Measurements from ENCODE around the gene PSPC1. TPM values are rescaled to one million over a fixed set of nuclear protein-coding genes. Genes with fewer than 3 reads are reported as not detected.

Gene PSPC1
- total RNA-seq, 6 experiments from 2014 or later: 10.4 to 23.9 (median 16.4) TPM

DNA sequence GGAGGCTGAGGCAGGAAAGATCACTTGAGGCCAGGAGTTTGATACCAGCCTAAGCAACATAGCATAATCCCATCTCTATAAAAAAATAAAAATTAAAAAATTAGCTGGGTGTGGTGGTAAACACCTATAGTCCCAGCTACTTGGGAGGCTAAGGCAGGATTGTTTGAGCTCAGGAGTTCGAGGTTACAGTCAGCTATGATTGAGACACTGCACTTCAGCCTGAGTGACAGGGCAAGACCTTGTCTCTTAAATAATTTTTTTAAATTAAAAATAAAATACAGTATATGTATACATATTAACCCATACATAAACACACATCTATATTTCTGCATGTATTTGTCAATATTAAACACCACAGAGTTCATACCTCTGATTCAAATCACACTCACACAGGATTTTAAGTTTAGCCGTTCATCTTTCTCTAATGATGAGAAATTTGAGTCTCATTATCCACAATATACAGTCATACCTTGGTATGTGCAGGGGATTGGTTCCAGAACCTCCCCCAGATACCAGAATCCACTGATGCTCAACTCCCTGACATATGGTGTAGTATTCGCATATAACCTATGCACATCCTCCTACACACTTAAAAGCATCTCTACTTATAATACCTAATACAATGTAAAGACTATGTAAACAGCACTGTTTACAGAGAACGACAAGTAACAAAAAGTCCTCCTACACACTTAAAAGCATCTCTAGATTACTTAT lies 44.7 kb downstream of the PSPC1 start:
- ATAC-seq: no peak
- Histone ChIP-seq H3K27ac (no peak overlapping the region), H3K4me3 (no peak overlapping the region), H3K4me1 (no peaks in the 10 kb centered on the region), H3K36me3 (peaks cover 0 to 36% (median 5%) of the 10 kb centered on the region in 4 donors), H3K27me3 (no peaks in the 10 kb centered on the region), H3K9me3 (no peaks in the 10 kb centered on the region)
- TF ChIP-seq POLR2A (IDR thresholded peaks at IDR 0.05): no peak
- TF ChIP-seq, protein P1, sequence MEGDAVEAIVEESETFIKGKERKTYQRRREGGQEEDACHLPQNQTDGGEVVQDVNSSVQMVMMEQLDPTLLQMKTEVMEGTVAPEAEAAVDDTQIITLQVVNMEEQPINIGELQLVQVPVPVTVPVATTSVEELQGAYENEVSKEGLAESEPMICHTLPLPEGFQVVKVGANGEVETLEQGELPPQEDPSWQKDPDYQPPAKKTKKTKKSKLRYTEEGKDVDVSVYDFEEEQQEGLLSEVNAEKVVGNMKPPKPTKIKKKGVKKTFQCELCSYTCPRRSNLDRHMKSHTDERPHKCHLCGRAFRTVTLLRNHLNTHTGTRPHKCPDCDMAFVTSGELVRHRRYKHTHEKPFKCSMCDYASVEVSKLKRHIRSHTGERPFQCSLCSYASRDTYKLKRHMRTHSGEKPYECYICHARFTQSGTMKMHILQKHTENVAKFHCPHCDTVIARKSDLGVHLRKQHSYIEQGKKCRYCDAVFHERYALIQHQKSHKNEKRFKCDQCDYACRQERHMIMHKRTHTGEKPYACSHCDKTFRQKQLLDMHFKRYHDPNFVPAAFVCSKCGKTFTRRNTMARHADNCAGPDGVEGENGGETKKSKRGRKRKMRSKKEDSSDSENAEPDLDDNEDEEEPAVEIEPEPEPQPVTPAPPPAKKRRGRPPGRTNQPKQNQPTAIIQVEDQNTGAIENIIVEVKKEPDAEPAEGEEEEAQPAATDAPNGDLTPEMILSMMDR (IDR thresholded peaks at IDR 0.05): no peak
- 77% methylated on average over 4 of the region's 4 CpGs for WGBS (ENCODE audit: insufficient coverage, low coverage, low lambda C conversion rate, missing lambda C conversion rate)
- no peak for DNase-seq
- intact Hi-C loops (cut with DNase I): no loop called here

DNA sequence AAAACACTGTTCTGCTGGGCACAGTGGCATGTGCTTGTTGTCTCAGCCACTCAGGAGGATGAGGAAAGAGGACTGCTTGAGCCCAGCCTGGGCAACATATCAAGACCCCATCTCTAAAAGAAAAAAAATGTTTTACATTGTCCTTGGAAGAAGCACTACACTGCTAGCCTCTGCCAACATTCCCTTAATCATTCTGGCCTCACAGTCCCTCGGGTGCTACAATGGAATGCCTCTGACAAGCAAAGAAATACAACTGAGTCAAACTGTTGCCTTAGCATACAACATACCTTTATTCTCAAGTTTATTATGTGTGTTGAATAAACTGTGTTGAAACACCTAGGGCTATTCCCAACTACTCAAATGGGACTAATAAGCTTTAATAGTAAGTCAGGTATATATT lies 56.1 kb downstream of the PSPC1 start:
- Histone ChIP-seq H3K27me3 (no peaks in the 10 kb centered on the region), H3K4me3 (no peak overlapping the region), H3K9me3 (no peaks in the 10 kb centered on the region), H3K4me1 (peaks cover 0 to 10% (median 2%) of the 10 kb centered on the region in 4 donors), H3K27ac (peak overlapping the region in 1 of 3 donors; percentile 3), H3K36me3 (peaks cover 0 to 21% (median 5%) of the 10 kb centered on the region in 4 donors)
- DNase-seq: no peak
- no peak for ATAC-seq
- WGBS (ENCODE audit: insufficient coverage, low coverage, low lambda C conversion rate, missing lambda C conversion rate): 75% methylated on average over 1 of the region's 1 CpG
- intact Hi-C loops (cut with DNase I): no loop called here
- no peak for TF ChIP-seq POLR2A (IDR thresholded peaks at IDR 0.05)
- TF ChIP-seq, protein P1 (IDR thresholded peaks at IDR 0.05): no peak

DNA sequence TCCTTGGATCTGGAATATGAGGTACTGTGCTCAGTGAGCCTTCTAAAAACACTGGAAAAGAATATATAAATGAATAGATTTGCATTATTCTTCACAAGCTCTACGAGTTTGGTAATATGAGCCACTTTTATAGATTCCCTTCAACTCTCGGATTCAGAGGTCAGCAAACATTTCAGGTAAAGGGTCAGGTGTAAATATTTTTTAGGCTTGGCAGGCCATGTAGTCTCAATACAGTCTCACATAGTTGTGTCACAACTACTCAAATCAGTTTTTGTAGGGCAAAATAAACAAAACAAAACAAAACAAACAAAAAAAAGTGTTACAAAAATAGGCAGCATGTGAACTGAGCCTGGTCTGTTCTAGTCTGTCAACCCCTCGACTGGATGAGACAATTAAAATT lies 57.4 kb downstream of the PSPC1 start:
- 40% methylated on average over 3 of the region's 3 CpGs for WGBS (ENCODE audit: insufficient coverage, low coverage, low lambda C conversion rate, missing lambda C conversion rate)
- TF ChIP-seq, protein P1 (IDR thresholded peaks at IDR 0.05): no peak
- no peak for TF ChIP-seq POLR2A (IDR thresholded peaks at IDR 0.05)
- H3K4me3 ChIP-seq: no peak overlapping the region
- ATAC-seq (peak; percentile 88 to 93 (median 92)), DNase-seq (no peak)
- no peaks in the 10 kb centered on the region for H3K9me3 ChIP-seq
- peak overlapping the region in 1 of 3 donors; percentile 48 for H3K27ac ChIP-seq
- peaks cover 0 to 11% (median 2%) of the 10 kb centered on the region in 4 donors for H3K4me1 ChIP-seq
- H3K27me3 ChIP-seq: no peaks in the 10 kb centered on the region
- intact Hi-C loops (cut with DNase I): no loop called here
- H3K36me3 ChIP-seq: peaks cover 0 to 18% (median 5%) of the 10 kb centered on the region in 4 donors

DNA sequence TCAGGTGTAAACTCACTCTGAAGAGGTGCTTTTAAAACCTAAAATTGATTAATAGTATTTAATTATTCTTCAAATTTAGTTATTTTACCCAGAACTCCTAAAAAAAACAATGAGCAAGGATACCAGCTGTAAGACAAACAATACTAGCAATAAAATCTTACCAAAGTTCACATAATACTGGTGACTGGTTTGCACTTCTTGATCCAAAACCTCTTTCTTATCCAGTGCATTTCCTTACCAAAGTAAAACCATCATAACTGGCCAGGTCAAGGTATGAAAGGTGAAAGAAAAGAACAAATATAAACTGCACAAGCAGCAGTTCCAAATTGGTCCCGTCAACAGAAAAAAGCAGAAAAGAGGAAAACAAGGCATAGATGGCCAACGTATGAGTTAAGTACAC lies 62.7 kb downstream of the PSPC1 start:
- DNase-seq: no peak
- Histone ChIP-seq H3K36me3 (no peaks in the 10 kb centered on the region), H3K4me1 (peaks cover 0 to 5% (median 0%) of the 10 kb centered on the region in 4 donors), H3K4me3 (no peak overlapping the region), H3K9me3 (no peaks in the 10 kb centered on the region), H3K27me3 (no peaks in the 10 kb centered on the region), H3K27ac (no peak overlapping the region)
- TF ChIP-seq POLR2A (IDR thresholded peaks at IDR 0.05): no peak
- TF ChIP-seq, protein P1 (IDR thresholded peaks at IDR 0.05): no peak
- intact Hi-C loops (cut with DNase I): no loop called here
- peak in 1 of 4 donors; percentile 17 for ATAC-seq
- 34% methylated on average over 2 of the region's 2 CpGs for WGBS (ENCODE audit: insufficient coverage, low coverage, low lambda C conversion rate, missing lambda C conversion rate)
